ENCODE measurements around the gene HCFC1R1. TPM values are rescaled to one million over a fixed set of nuclear protein-coding genes. Genes with fewer than 3 reads are reported as not detected.

The HCFC1R1 gene
- total RNA-seq, 4 donors from 2014 or later: 41.8 to 124 (median 66.9) TPM

DNA sequence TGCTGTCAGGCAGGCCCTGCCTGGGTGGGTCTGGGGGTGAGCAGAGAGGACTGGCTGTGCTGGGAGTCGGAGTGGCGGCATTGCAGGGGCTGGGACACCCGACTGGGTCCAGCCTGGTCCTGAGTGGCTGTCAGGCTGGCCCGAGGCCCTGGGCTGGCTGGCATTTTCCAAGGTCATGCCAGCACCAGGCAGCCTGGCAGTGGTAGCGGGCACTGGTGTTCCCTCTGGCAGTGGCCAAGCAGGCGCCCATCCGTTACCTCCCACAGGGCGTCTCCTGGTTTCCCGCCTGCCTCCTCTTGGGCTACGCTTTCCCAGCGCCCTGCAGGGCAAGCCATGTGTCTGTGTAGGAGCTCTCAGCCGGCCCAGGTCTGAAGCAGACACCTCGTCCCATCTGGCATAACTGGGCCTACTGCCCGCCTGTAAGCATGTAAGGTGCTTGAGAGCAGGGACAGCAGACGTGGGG is 37.8 kb downstream of the HCFC1R1 start:
- H3K4me3 ChIP-seq: no peak overlapping the region
- H3K27me3 ChIP-seq: no peaks in the 10 kb centered on the region
- peak overlapping the region; percentile 40 to 79 (median 66) for H3K27ac ChIP-seq
- peaks cover 23% of the 10 kb centered on the region in 2 donors for H3K4me1 ChIP-seq
- in situ Hi-C loops (cut with MboI; ENCODE audit: low sequenced_read_pairs in 4 of 4) (no loop called here), intact Hi-C loops (cut with DNase I; ENCODE audit: low total_unique reads) (loop anchor here (1.0 kb wide), 2 partner anchors 25 to 45 kb away; no protein-coding TSS in a partner anchor)
- ATAC-seq (peak; percentile 11 to 60), DNase-seq (peak in 1 of 2 donors; percentile 75)
- H3K36me3 ChIP-seq: no peaks in the 10 kb centered on the region
- no peaks in the 10 kb centered on the region for H3K9me3 ChIP-seq
- TF ChIP-seq, protein P1, sequence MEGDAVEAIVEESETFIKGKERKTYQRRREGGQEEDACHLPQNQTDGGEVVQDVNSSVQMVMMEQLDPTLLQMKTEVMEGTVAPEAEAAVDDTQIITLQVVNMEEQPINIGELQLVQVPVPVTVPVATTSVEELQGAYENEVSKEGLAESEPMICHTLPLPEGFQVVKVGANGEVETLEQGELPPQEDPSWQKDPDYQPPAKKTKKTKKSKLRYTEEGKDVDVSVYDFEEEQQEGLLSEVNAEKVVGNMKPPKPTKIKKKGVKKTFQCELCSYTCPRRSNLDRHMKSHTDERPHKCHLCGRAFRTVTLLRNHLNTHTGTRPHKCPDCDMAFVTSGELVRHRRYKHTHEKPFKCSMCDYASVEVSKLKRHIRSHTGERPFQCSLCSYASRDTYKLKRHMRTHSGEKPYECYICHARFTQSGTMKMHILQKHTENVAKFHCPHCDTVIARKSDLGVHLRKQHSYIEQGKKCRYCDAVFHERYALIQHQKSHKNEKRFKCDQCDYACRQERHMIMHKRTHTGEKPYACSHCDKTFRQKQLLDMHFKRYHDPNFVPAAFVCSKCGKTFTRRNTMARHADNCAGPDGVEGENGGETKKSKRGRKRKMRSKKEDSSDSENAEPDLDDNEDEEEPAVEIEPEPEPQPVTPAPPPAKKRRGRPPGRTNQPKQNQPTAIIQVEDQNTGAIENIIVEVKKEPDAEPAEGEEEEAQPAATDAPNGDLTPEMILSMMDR (IDR thresholded peaks at IDR 0.05 in 4 of 5, conservative IDR thresholded peaks at IDR 0.05 in 1 of 5): no peak
- no peak for TF ChIP-seq POLR2A (IDR thresholded peaks at IDR 0.05)

DNA sequence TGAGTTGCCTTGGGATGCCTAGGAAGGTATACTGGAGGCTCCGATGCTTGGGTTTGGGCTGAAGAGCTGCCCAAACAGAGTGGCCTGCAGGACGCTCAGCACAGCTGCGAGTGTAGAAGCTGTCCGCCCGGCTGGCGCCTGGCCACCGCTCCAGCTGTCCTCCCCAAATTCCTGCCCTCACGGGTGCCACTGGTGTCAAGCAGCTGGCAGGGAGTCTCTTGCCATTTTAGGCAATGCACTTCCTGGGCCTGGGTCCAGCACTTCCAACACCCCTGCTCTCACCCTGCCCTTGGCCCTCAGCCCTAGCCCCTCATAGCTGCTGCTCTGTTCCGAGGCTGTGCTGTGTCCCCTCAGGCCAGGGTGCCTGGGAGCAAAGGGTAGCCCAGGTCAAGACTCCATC is 38.3 kb downstream of the HCFC1R1 start:
- in situ Hi-C loops (cut with MboI; ENCODE audit: low sequenced_read_pairs in 4 of 4) (no loop called here), intact Hi-C loops (cut with DNase I; ENCODE audit: low total_unique reads) (loop anchor here (1.0 kb wide), 1 partner anchor 24 kb away; no protein-coding TSS in a partner anchor)
- Histone ChIP-seq H3K36me3 (no peaks in the 10 kb centered on the region), H3K4me1 (peaks cover 23 to 25% of the 10 kb centered on the region in 2 donors), H3K27me3 (no peaks in the 10 kb centered on the region), H3K27ac (peak overlapping the region; percentile 40 to 79 (median 66)), H3K9me3 (no peaks in the 10 kb centered on the region), H3K4me3 (no peak overlapping the region)
- ATAC-seq (peak; percentile 9 to 45), DNase-seq (peak in 1 of 2 donors; percentile 71)
- TF ChIP-seq, protein P1 (IDR thresholded peaks at IDR 0.05 in 4 of 5, conservative IDR thresholded peaks at IDR 0.05 in 1 of 5): no peak
- no peak for TF ChIP-seq POLR2A (IDR thresholded peaks at IDR 0.05)

DNA sequence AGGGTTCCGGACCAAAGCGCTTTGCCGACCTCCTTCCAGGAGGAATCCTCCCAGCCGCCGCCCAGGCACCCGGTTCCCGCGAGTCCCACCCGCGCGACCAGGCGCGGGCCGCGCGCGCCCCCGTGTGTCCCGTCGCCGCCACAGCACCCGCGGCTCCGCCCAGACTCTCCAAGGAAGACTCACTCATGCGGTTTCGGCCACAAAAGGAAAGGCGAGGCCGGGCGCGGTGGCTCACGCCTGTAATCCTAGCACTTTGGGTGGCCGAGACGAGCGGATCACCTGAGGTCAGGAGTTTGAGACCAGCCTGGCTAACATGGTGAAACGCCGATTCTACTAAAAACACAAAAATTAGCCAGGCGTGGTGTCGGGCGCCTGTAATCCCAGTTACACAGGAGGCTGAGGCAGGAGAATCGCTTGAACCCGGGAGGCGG is 40.0 kb downstream of the HCFC1R1 start:
- Histone ChIP-seq H3K4me1 (peaks cover 25 to 28% of the 10 kb centered on the region in 2 donors), H3K36me3 (no peaks in the 10 kb centered on the region), H3K4me3 (peak overlapping the region in 3 of 4 donors; percentile 18 to 41 (median 34)), H3K27ac (no peak overlapping the region), H3K27me3 (peaks cover 0 to 6% (median 3%) of the 10 kb centered on the region in 3 donors), H3K9me3 (no peaks in the 10 kb centered on the region)
- in situ Hi-C loops (cut with MboI; ENCODE audit: low sequenced_read_pairs in 4 of 4): no loop called here
- peak; percentile 53 to 77 for DNase-seq
- intact Hi-C loops (cut with DNase I; ENCODE audit: low total_unique reads): no loop called here
- ATAC-seq: peak; percentile 67 to 70
- TF ChIP-seq, protein P1 (IDR thresholded peaks at IDR 0.05 in 4 of 5, conservative IDR thresholded peaks at IDR 0.05 in 1 of 5): peak; percentile 79 to 99 (median 83)
- no peak for TF ChIP-seq POLR2A (IDR thresholded peaks at IDR 0.05)

DNA sequence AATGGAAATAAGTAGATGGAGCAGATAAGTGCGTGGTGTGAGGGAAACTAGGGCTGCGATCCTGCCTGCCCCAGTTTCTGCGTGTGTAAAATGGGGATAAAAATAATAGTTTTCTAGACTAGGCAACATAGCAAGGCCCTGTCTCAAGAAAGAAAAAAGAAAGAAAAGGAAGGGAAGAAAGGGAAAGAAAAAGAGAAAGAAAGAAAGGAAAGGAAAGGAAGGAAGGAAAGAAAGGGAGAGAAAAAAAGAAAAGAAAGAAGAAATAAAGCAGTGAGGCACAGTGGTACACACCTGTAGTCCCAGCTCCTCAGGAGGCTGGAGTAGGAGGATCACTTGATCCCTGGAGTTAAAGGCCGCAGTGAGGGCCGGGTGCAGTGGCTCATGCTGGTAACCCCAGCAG is 41.3 kb downstream of the HCFC1R1 start:
- Histone ChIP-seq H3K36me3 (no peaks in the 10 kb centered on the region), H3K27me3 (peaks cover 0 to 6% (median 3%) of the 10 kb centered on the region in 3 donors), H3K4me3 (no peak overlapping the region), H3K27ac (no peak overlapping the region), H3K4me1 (peaks cover 25 to 28% of the 10 kb centered on the region in 2 donors), H3K9me3 (no peaks in the 10 kb centered on the region)
- no peak for DNase-seq
- ATAC-seq: no peak
- in situ Hi-C loops (cut with MboI; ENCODE audit: low sequenced_read_pairs in 4 of 4): no loop called here
- intact Hi-C loops (cut with DNase I; ENCODE audit: low total_unique reads): no loop called here
- TF ChIP-seq, protein P1 (IDR thresholded peaks at IDR 0.05 in 4 of 5, conservative IDR thresholded peaks at IDR 0.05 in 1 of 5): no peak
- TF ChIP-seq POLR2A (IDR thresholded peaks at IDR 0.05): no peak

DNA sequence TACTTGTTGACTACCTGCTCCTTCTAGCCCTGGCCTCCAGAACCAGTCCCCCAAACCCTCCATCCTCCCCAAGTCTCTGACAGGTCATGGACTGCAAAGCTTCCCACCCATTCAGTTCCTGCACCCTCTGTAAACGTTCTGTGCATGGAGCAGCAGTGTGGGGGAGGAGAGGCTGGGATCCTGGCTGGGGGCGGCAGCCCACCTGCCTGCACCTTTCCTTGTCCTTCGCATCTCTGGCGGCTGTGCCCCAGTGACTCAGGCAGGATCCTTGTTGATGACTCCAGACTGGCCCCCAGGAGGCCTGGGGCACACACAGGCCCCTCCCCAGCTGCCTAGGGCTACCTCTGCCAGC is 41.9 kb downstream of the HCFC1R1 start:
- in situ Hi-C loops (cut with MboI; ENCODE audit: low sequenced_read_pairs in 4 of 4): no loop called here
- ATAC-seq: no peak
- intact Hi-C loops (cut with DNase I; ENCODE audit: low total_unique reads): no loop called here
- Histone ChIP-seq H3K4me3 (no peak overlapping the region), H3K9me3 (no peaks in the 10 kb centered on the region), H3K4me1 (peaks cover 25 to 28% of the 10 kb centered on the region in 2 donors), H3K27ac (no peak overlapping the region), H3K27me3 (peaks cover 0 to 6% (median 3%) of the 10 kb centered on the region in 3 donors), H3K36me3 (no peaks in the 10 kb centered on the region)
- no peak for DNase-seq
- TF ChIP-seq POLR2A (IDR thresholded peaks at IDR 0.05): no peak
- TF ChIP-seq, protein P1 (IDR thresholded peaks at IDR 0.05 in 4 of 5, conservative IDR thresholded peaks at IDR 0.05 in 1 of 5): no peak

All from gastrocnemius medialis (tissue), 4 donors.